ENCODE results near the gene FFAR1. TPM values are rescaled to one million over a fixed set of nuclear protein-coding genes. Genes with fewer than 3 reads are reported as not detected.

The FFAR1 gene
- total and polyA plus RNA-seq, 3 donors from 2014 or later = 0.26 to 0.81 (median 0.31) TPM

- no peaks in the 10 kb centered on the region for H3K9me3 ChIP-seq
- no peaks in the 10 kb centered on the region for H3K36me3 ChIP-seq (ENCODE audit: low read depth, missing control alignments)
- DNase-seq = no peak
- H3K4me3 ChIP-seq = no peak overlapping the region
- intact Hi-C loops (cut with DNase I; ENCODE audit: low total_unique reads) = no loop called here
- 73 to 87% methylated on average over 6 of the region's 6 CpGs for WGBS, 2 donors
- no peaks in the 10 kb centered on the region for H3K4me1 ChIP-seq
- no peak for TF ChIP-seq POLR2A (IDR thresholded peaks at IDR 0.05)
- no peak overlapping the region for H3K27ac ChIP-seq
- no peaks in the 10 kb centered on the region for H3K27me3 ChIP-seq
Observed at GRCh38 chr19:35389192-35389861, 41.6 kb downstream of the FFAR1 start.

- H3K27ac ChIP-seq = no peak overlapping the region
- no peak overlapping the region for H3K4me3 ChIP-seq
- H3K9me3 ChIP-seq = no peaks in the 10 kb centered on the region
- DNase-seq = no peak
- H3K4me1 ChIP-seq = no peaks in the 10 kb centered on the region
- no peaks in the 10 kb centered on the region for H3K36me3 ChIP-seq (ENCODE audit: low read depth, missing control alignments)
- intact Hi-C loops (cut with DNase I; ENCODE audit: low total_unique reads) = no loop called here
- H3K27me3 ChIP-seq = no peaks in the 10 kb centered on the region
- 79 to 80% methylated on average over 5 of the region's 5 CpGs for WGBS, 2 donors
- TF ChIP-seq CTCF (IDR thresholded peaks at IDR 0.05) (no peak), POLR2A (IDR thresholded peaks at IDR 0.05) (no peak)
Observed at GRCh38 chr19:35392742-35393715, 45.3 kb downstream of the FFAR1 start.

- DNase-seq = no peak
- Histone ChIP-seq H3K4me3 (no peak overlapping the region), H3K9me3 (no peaks in the 10 kb centered on the region), H3K27me3 (no peaks in the 10 kb centered on the region), H3K4me1 (no peaks in the 10 kb centered on the region), H3K27ac (no peak overlapping the region), H3K36me3 (ENCODE audit: low read depth, missing control alignments) (no peaks in the 10 kb centered on the region)
- intact Hi-C loops (cut with DNase I; ENCODE audit: low total_unique reads) = no loop called here
- 41 to 52% methylated on average over 19 of the region's 19 CpGs for WGBS, 2 donors
- TF ChIP-seq CTCF (IDR thresholded peaks at IDR 0.05) (no peak), POLR2A (IDR thresholded peaks at IDR 0.05) (no peak)
Observed at GRCh38 chr19:35395382-35396199, 47.9 kb downstream of the FFAR1 start.

- H3K27me3 ChIP-seq = no peaks in the 10 kb centered on the region
- H3K4me1 ChIP-seq = no peaks in the 10 kb centered on the region
- no peaks in the 10 kb centered on the region for H3K36me3 ChIP-seq (ENCODE audit: low read depth, missing control alignments)
- no peak overlapping the region for H3K27ac ChIP-seq
- intact Hi-C loops (cut with DNase I; ENCODE audit: low total_unique reads) = no loop called here
- WGBS, 2 donors = 93 to 94% methylated on average over 14 of the region's 14 CpGs
- no peak overlapping the region for H3K4me3 ChIP-seq
- H3K9me3 ChIP-seq = no peaks in the 10 kb centered on the region
- no peak for DNase-seq
- TF ChIP-seq POLR2A (IDR thresholded peaks at IDR 0.05) (no peak), CTCF (IDR thresholded peaks at IDR 0.05) (no peak)
Observed at GRCh38 chr19:35396240-35396885, 48.7 kb downstream of the FFAR1 start.

Measured in testis (tissue), 3 donors.